ENCODE data around the gene MGLL. TPM values are rescaled to one million over a fixed set of nuclear protein-coding genes. Genes with fewer than 3 reads are reported as not detected.

Gene MGLL
- total RNA-seq, 5 donors from 2014 or later (not counting 1 experiment from before 2014, with no cell fraction given), result 0.78 to 3.7 (median 1.8) TPM

GRCh38 chr3:127662001-127662469 lies 160.3 kb downstream of the MGLL start:
- no peak overlapping the region for H3K4me3 ChIP-seq (ENCODE audit: control insufficient read depth in 1 of 2, extremely low read depth in 1 of 2, low read length in 1 of 2)
- Mint-ChIP-seq H3K36me3 (peaks cover 3% of the 10 kb centered on the region), H3K9me3 (no peaks in the 10 kb centered on the region)

GRCh38 chr3:127661600-127661999 lies 160.7 kb downstream of the MGLL start:
- ATAC-seq (replicated peaks in 1 of 4) (no peak), DNase-seq (no peak)
- no peaks in the 10 kb centered on the region for H3K4me1 ChIP-seq (ENCODE audit: control insufficient read depth in 1 of 2, extremely low read depth in 1 of 2, insufficient read depth in 2 of 2, low read length in 2 of 2)
- peaks cover 0 to 9% of the 10 kb centered on the region in 2 experiments for H3K27me3 ChIP-seq (replicated peaks in 1 of 2; ENCODE audit: control insufficient read depth in 2 of 2, extremely low read depth in 1 of 2, insufficient read depth in 2 of 2, low read length in 1 of 2)
- Mint-ChIP-seq H3K9me3 (no peaks in the 10 kb centered on the region), H3K4me1 (no peaks in the 10 kb centered on the region), H3K4me3 (no peak overlapping the region), H3K36me3 (peaks cover 3% of the 10 kb centered on the region), H3K27me3 (no peaks in the 10 kb centered on the region), H3K27ac (no peak overlapping the region)
- CTCF ChIA-PET, result interaction anchor here in 1 of 2 donors (1.0 kb wide), 1 partner anchor 86 kb away, joined by 3 read pairs; no protein-coding TSS in a partner anchor
- H3K27ac ChIP-seq (ENCODE audit: low read length), result no peak overlapping the region
- no peaks in the 10 kb centered on the region for H3K9me3 ChIP-seq
- H3K4me3 ChIP-seq (ENCODE audit: control insufficient read depth in 1 of 2, extremely low read depth in 1 of 2, low read length in 1 of 2), result no peak overlapping the region
- 100% methylated on average over 5 of the region's 5 CpGs for WGBS (ENCODE audit: insufficient coverage)
- POLR2A ChIA-PET, result no interaction called here
- H3K36me3 ChIP-seq (ENCODE audit: control insufficient read depth in 2 of 2, extremely low read depth in 1 of 2, insufficient read depth in 1 of 2, low read length in 1 of 2), result no peaks in the 10 kb centered on the region

More at GRCh38 chr3:127662001-127662469, 160.3 kb downstream of the MGLL start:
- no peaks in the 10 kb centered on the region for H3K4me1 ChIP-seq (ENCODE audit: control insufficient read depth in 1 of 2, extremely low read depth in 1 of 2, insufficient read depth in 2 of 2, low read length in 2 of 2)
- peaks cover 0 to 9% of the 10 kb centered on the region in 2 experiments for H3K27me3 ChIP-seq (replicated peaks in 1 of 2; ENCODE audit: control insufficient read depth in 2 of 2, extremely low read depth in 1 of 2, insufficient read depth in 2 of 2, low read length in 1 of 2)
- no peaks in the 10 kb centered on the region for H3K36me3 ChIP-seq (ENCODE audit: control insufficient read depth in 2 of 2, extremely low read depth in 1 of 2, insufficient read depth in 1 of 2, low read length in 1 of 2)
- 79% methylated on average over 7 of the region's 11 CpGs for WGBS (ENCODE audit: insufficient coverage)
- Mint-ChIP-seq H3K27ac (no peak overlapping the region), H3K27me3 (no peaks in the 10 kb centered on the region), H3K4me3 (no peak overlapping the region), H3K4me1 (no peaks in the 10 kb centered on the region)
- ChIA-PET POLR2A (no interaction called here), CTCF (no interaction called here)
- H3K9me3 ChIP-seq, result no peaks in the 10 kb centered on the region
- no peak overlapping the region for H3K27ac ChIP-seq (ENCODE audit: low read length)
- no peak for ATAC-seq (replicated peaks in 1 of 4)
- DNase-seq, result no peak

- no peaks in the 10 kb centered on the region for H3K4me1 Mint-ChIP-seq
Observed at GRCh38 chr3:127660621-127661251, 161.6 kb downstream of the MGLL start.

GRCh38 chr3:127658234-127658633 lies 164.1 kb downstream of the MGLL start:
- no peak overlapping the region for H3K4me3 Mint-ChIP-seq
- Histone ChIP-seq H3K4me3 (ENCODE audit: control insufficient read depth in 1 of 2, extremely low read depth in 1 of 2, low read length in 1 of 2) (no peak overlapping the region), H3K9me3 (no peaks in the 10 kb centered on the region), H3K36me3 (ENCODE audit: control insufficient read depth in 2 of 2, extremely low read depth in 1 of 2, insufficient read depth in 1 of 2, low read length in 1 of 2) (no peaks in the 10 kb centered on the region), H3K27me3 (replicated peaks in 1 of 2; ENCODE audit: control insufficient read depth in 2 of 2, extremely low read depth in 1 of 2, insufficient read depth in 2 of 2, low read length in 1 of 2) (peaks cover 0 to 9% of the 10 kb centered on the region in 2 experiments), H3K27ac (ENCODE audit: low read length) (no peak overlapping the region), H3K4me1 (ENCODE audit: control insufficient read depth in 1 of 2, extremely low read depth in 1 of 2, insufficient read depth in 2 of 2, low read length in 2 of 2) (no peaks in the 10 kb centered on the region)
- CTCF ChIA-PET, result interaction anchor here (0.7 kb wide), 4 partner anchors 31 to 1884 kb away, joined by 4 to 9 read pairs (median 5); no protein-coding TSS in a partner anchor
- WGBS (ENCODE audit: insufficient coverage), result no CpG with 5 or more reads among the region's 1 CpG
- no peak for ATAC-seq (replicated peaks in 1 of 4)
- H3K4me1 Mint-ChIP-seq, result no peaks in the 10 kb centered on the region
- H3K27ac Mint-ChIP-seq, result no peak overlapping the region
- POLR2A ChIA-PET, result interaction anchor here in 1 of 2 donors (0.6 kb wide), 1 partner anchor 171 kb away, joined by 3 read pairs; no protein-coding TSS in a partner anchor
- DNase-seq, result no peak
- H3K27me3 Mint-ChIP-seq, result no peaks in the 10 kb centered on the region
- H3K36me3 Mint-ChIP-seq, result peaks cover 3% of the 10 kb centered on the region
- no peaks in the 10 kb centered on the region for H3K9me3 Mint-ChIP-seq

More at GRCh38 chr3:127660621-127661251, 161.6 kb downstream of the MGLL start:
- Histone ChIP-seq H3K27me3 (replicated peaks in 1 of 2; ENCODE audit: control insufficient read depth in 2 of 2, extremely low read depth in 1 of 2, insufficient read depth in 2 of 2, low read length in 1 of 2) (peaks cover 0 to 9% of the 10 kb centered on the region in 2 experiments), H3K36me3 (ENCODE audit: control insufficient read depth in 2 of 2, extremely low read depth in 1 of 2, insufficient read depth in 1 of 2, low read length in 1 of 2) (no peaks in the 10 kb centered on the region), H3K4me1 (ENCODE audit: control insufficient read depth in 1 of 2, extremely low read depth in 1 of 2, insufficient read depth in 2 of 2, low read length in 2 of 2) (no peaks in the 10 kb centered on the region), H3K9me3 (no peaks in the 10 kb centered on the region), H3K27ac (ENCODE audit: low read length) (no peak overlapping the region), H3K4me3 (ENCODE audit: control insufficient read depth in 1 of 2, extremely low read depth in 1 of 2, low read length in 1 of 2) (no peak overlapping the region)
- ChIA-PET CTCF (interaction anchor here in 1 of 2 donors (1.0 kb wide), 1 partner anchor 86 kb away, joined by 3 read pairs; no protein-coding TSS in a partner anchor), POLR2A (no interaction called here)
- ATAC-seq (replicated peaks in 1 of 4) (no peak), DNase-seq (no peak)
- 91% methylated on average over 5 of the region's 10 CpGs for WGBS (ENCODE audit: insufficient coverage)
- no peaks in the 10 kb centered on the region for H3K9me3 Mint-ChIP-seq
- H3K4me3 Mint-ChIP-seq, result no peak overlapping the region
- peaks cover 3% of the 10 kb centered on the region for H3K36me3 Mint-ChIP-seq
- H3K27me3 Mint-ChIP-seq, result no peaks in the 10 kb centered on the region
- no peak overlapping the region for H3K27ac Mint-ChIP-seq

GRCh38 chr3:127656906-127657305 lies 165.4 kb downstream of the MGLL start:
- Histone ChIP-seq H3K27ac (ENCODE audit: low read length) (no peak overlapping the region), H3K4me1 (ENCODE audit: control insufficient read depth in 1 of 2, extremely low read depth in 1 of 2, insufficient read depth in 2 of 2, low read length in 2 of 2) (no peaks in the 10 kb centered on the region), H3K27me3 (replicated peaks in 1 of 2; ENCODE audit: control insufficient read depth in 2 of 2, extremely low read depth in 1 of 2, insufficient read depth in 2 of 2, low read length in 1 of 2) (peaks cover 0 to 18% of the 10 kb centered on the region in 2 experiments), H3K4me3 (ENCODE audit: control insufficient read depth in 1 of 2, extremely low read depth in 1 of 2, low read length in 1 of 2) (no peak overlapping the region), H3K36me3 (ENCODE audit: control insufficient read depth in 2 of 2, extremely low read depth in 1 of 2, insufficient read depth in 1 of 2, low read length in 1 of 2) (no peaks in the 10 kb centered on the region), H3K9me3 (no peaks in the 10 kb centered on the region)
- ChIA-PET CTCF (interaction anchor here in 1 of 2 donors (0.6 kb wide), 1 partner anchor 57 kb away, joined by 3 read pairs; no protein-coding TSS in a partner anchor), POLR2A (interaction anchor here in 1 of 2 donors (0.6 kb wide), 1 partner anchor 122 kb away, joined by 3 read pairs; no protein-coding TSS in a partner anchor)
- ATAC-seq (replicated peaks in 1 of 4) (no peak), DNase-seq (no peak)
- no peak overlapping the region for H3K27ac Mint-ChIP-seq
- WGBS (ENCODE audit: insufficient coverage), result 97% methylated on average over 7 of the region's 8 CpGs
- peaks cover 3% of the 10 kb centered on the region for H3K36me3 Mint-ChIP-seq
- H3K4me1 Mint-ChIP-seq, result no peaks in the 10 kb centered on the region
- H3K4me3 Mint-ChIP-seq, result no peak overlapping the region
- no peaks in the 10 kb centered on the region for H3K27me3 Mint-ChIP-seq
- H3K9me3 Mint-ChIP-seq, result no peaks in the 10 kb centered on the region

GRCh38 chr3:127655641-127656040 lies 166.7 kb downstream of the MGLL start:
- no peaks in the 10 kb centered on the region for H3K36me3 ChIP-seq (ENCODE audit: control insufficient read depth in 2 of 2, extremely low read depth in 1 of 2, insufficient read depth in 1 of 2, low read length in 1 of 2)
- Mint-ChIP-seq H3K27ac (no peak overlapping the region), H3K4me1 (no peaks in the 10 kb centered on the region), H3K36me3 (peaks cover 3% of the 10 kb centered on the region), H3K27me3 (no peaks in the 10 kb centered on the region), H3K9me3 (no peaks in the 10 kb centered on the region), H3K4me3 (no peak overlapping the region)
- peaks cover 0 to 18% of the 10 kb centered on the region in 2 experiments for H3K27me3 ChIP-seq (replicated peaks in 1 of 2; ENCODE audit: control insufficient read depth in 2 of 2, extremely low read depth in 1 of 2, insufficient read depth in 2 of 2, low read length in 1 of 2)
- DNase-seq, result no peak
- H3K4me3 ChIP-seq (ENCODE audit: control insufficient read depth in 1 of 2, extremely low read depth in 1 of 2, low read length in 1 of 2), result no peak overlapping the region
- WGBS (ENCODE audit: insufficient coverage), result 79% methylated on average over 2 of the region's 3 CpGs
- CTCF ChIA-PET, result interaction anchor here in 1 of 2 donors (0.6 to 0.7 kb wide), 2 partner anchors 9 to 35 kb away, joined by 3 to 8 read pairs; no protein-coding TSS in a partner anchor
- no peaks in the 10 kb centered on the region for H3K4me1 ChIP-seq (ENCODE audit: control insufficient read depth in 1 of 2, extremely low read depth in 1 of 2, insufficient read depth in 2 of 2, low read length in 2 of 2)
- no peak overlapping the region for H3K27ac ChIP-seq (ENCODE audit: low read length)
- POLR2A ChIA-PET, result no interaction called here
- no peak for ATAC-seq (replicated peaks in 1 of 4)
- H3K9me3 ChIP-seq, result no peaks in the 10 kb centered on the region
